H9 (cell line): ENCODE measurements around the gene RTTN. TPM values are rescaled to one million over a fixed set of nuclear protein-coding genes. Genes with fewer than 3 reads are reported as not detected.

Experiments used
- DNase-seq: peaks from one replicate; pipeline ENCODE4 v3.0.0-alpha.2; 2017
- H2AFZ ChIP-seq: one replicate; pipeline ENCODE4 v1.6.1; 2013; ENCODE audit warnings: mild to moderate bottlenecking, low read length, control low read depth, moderate library complexity
- H2AK5ac ChIP-seq: 2 replicates; pipeline ENCODE4 v1.6.1; 2013; ENCODE audit warnings: low read length, control low read depth, mixed read lengths; ENCODE audit not compliant: insufficient read length
- H2BK120ac ChIP-seq: one replicate; pipeline ENCODE4 v1.6.1; 2013; ENCODE audit warnings: low read depth, mild to moderate bottlenecking, low read length, control low read depth, inconsistent platforms; ENCODE audit not compliant: poor library complexity, severe bottlenecking
- H2BK12ac ChIP-seq: 2 replicates; pipeline ENCODE4 v1.6.1; 2013; ENCODE audit warnings: low read length, control low read depth, mixed read lengths, low read depth; ENCODE audit not compliant: insufficient read length
- H2BK15ac ChIP-seq: 2 replicates; pipeline ENCODE4 v1.6.1; 2013; ENCODE audit warnings: low read depth, low read length, control low read depth
- H2BK20ac ChIP-seq: one replicate; pipeline ENCODE4 v1.6.1; 2013; ENCODE audit warnings: low read depth, mild to moderate bottlenecking, low read length, control low read depth, inconsistent platforms; ENCODE audit not compliant: poor library complexity, severe bottlenecking
- H2BK5ac ChIP-seq: 2 replicates; pipeline ENCODE4 v1.6.1; 2013; ENCODE audit warnings: low read length, control low read depth, mixed read lengths; ENCODE audit not compliant: insufficient read length
- H3K14ac ChIP-seq: 2 replicates; pipeline ENCODE4 v1.6.1; 2013; ENCODE audit warnings: low read length, control low read depth; ENCODE audit not compliant: insufficient read depth
- H3K18ac ChIP-seq: 2 replicates; pipeline ENCODE4 v1.6.1; 2013; ENCODE audit warnings: low read depth, mild to moderate bottlenecking, mixed read lengths, low read length, control low read depth; ENCODE audit not compliant: insufficient read length
- H3K23ac ChIP-seq: 2 replicates; pipeline ENCODE4 v1.6.1; 2013; ENCODE audit warnings: low read length, control low read depth, mixed read lengths, low read depth; ENCODE audit not compliant: insufficient read length
- H3K23me2 ChIP-seq: 2 replicates; pipeline ENCODE4 v1.6.1; 2013; ENCODE audit warnings: low read depth, mild to moderate bottlenecking, mixed read lengths, low read length, control low read depth; ENCODE audit not compliant: insufficient read length, poor library complexity, severe bottlenecking
- H3K27ac ChIP-seq: 2 replicates; pipeline ENCODE4 v1.5.1; 2013; ENCODE audit warnings: low read length, control low read depth, mixed read lengths, low read depth; ENCODE audit not compliant: insufficient read length
- H3K27me3 ChIP-seq: 2 replicates; pipeline ENCODE4 v1.6.1; 2013; ENCODE audit warnings: low read length, control low read depth, inconsistent platforms; ENCODE audit not compliant: insufficient read depth
- H3K4ac ChIP-seq: 2 replicates; pipeline ENCODE4 v1.6.1; 2013; ENCODE audit warnings: low read depth, mild to moderate bottlenecking, control low read depth, inconsistent platforms, low read length, moderate library complexity
- H3K4me1 ChIP-seq: 2 replicates; pipeline ENCODE4 v1.6.1; 2013; ENCODE audit warnings: low read length, control low read depth, inconsistent platforms; ENCODE audit not compliant: insufficient read depth
- H3K4me2 ChIP-seq: 2 replicates; pipeline ENCODE4 v1.6.1; 2013; ENCODE audit warnings: low read length, control low read depth, mixed read lengths; ENCODE audit not compliant: insufficient read length, insufficient read depth
- H3K56ac ChIP-seq: 2 replicates; pipeline ENCODE4 v1.6.1; 2013; ENCODE audit warnings: low read depth, mild to moderate bottlenecking, mixed read lengths, low read length, control low read depth; ENCODE audit not compliant: insufficient read length
- H3K79me1 ChIP-seq: 2 replicates; pipeline ENCODE4 v1.6.1; 2013; ENCODE audit warnings: low read depth, mild to moderate bottlenecking, moderate library complexity, low read length, control low read depth, inconsistent platforms; ENCODE audit not compliant: insufficient read depth, poor library complexity, severe bottlenecking
- H3K79me2 ChIP-seq: 2 replicates; pipeline ENCODE4 v1.6.1; 2013; ENCODE audit warnings: low read length, control low read depth, inconsistent platforms; ENCODE audit not compliant: insufficient read depth
- H3K9ac ChIP-seq: 2 replicates; pipeline ENCODE4 v1.6.1; 2013; ENCODE audit warnings: low read length, control low read depth, mixed read lengths; ENCODE audit not compliant: insufficient read length; ENCODE audit errors: extremely low read depth
- H3K9me3 ChIP-seq: one replicate; pipeline ENCODE4 v1.6.1; 2013; ENCODE audit warnings: low read depth, low read length, inconsistent platforms; ENCODE audit not compliant: control insufficient read depth
- H3T11ph ChIP-seq: one replicate; pipeline ENCODE4 v1.6.1; 2013; ENCODE audit warnings: mild to moderate bottlenecking, low read length, control low read depth, inconsistent platforms
- H4K20me1 ChIP-seq: one replicate; pipeline ENCODE4 v1.6.1; 2013; ENCODE audit not compliant: control insufficient read depth, insufficient read length, insufficient read depth
- H4K5ac ChIP-seq: 2 replicates; pipeline ENCODE4 v1.6.1; 2013; ENCODE audit warnings: low read depth, mild to moderate bottlenecking, mixed read lengths, low read length, control low read depth; ENCODE audit not compliant: insufficient read length
- H4K8ac ChIP-seq: replicated peaks from 2 replicates; pipeline ENCODE4 v1.6.1; 2013; ENCODE audit warnings: low read length, control low read depth, mixed read lengths, low read depth; ENCODE audit not compliant: insufficient read length
- H4K91ac ChIP-seq: 2 replicates; pipeline ENCODE4 v1.6.1; 2013; ENCODE audit warnings: low read depth, mild to moderate bottlenecking, moderate library complexity, mixed read lengths, low read length, control low read depth; ENCODE audit not compliant: insufficient read length
- H3K27ac Mint-ChIP-seq, 3 experiments: 2 replicates in 2 of 3; 3 replicates in 1 of 3; pipeline ENCODE4 v1.8.0; 2020 to 2021; ENCODE audit warnings: mixed read lengths in 3 of 3, mild to moderate bottlenecking in 1 of 3, moderate library complexity in 1 of 3
- H3K27me3 Mint-ChIP-seq: 2 replicates; pipeline ENCODE4 v1.8.0; 2021; ENCODE audit warnings: low read depth, mild to moderate bottlenecking, moderate library complexity, mixed read lengths
- H3K36me3 Mint-ChIP-seq, 3 experiments: 2 replicates in 2 of 3; 3 replicates in 1 of 3; pipeline ENCODE4 v1.8.0; 2020 to 2021; ENCODE audit warnings: low read depth in 3 of 3, mixed read lengths in 3 of 3; ENCODE audit not compliant: insufficient read depth in 1 of 3
- H3K4me1 Mint-ChIP-seq, 2 experiments: 2 replicates each; pipeline ENCODE4 v1.8.0; 2020; ENCODE audit warnings: mixed read lengths in 2 of 2
- H3K4me3 Mint-ChIP-seq, 2 experiments: 2 replicates in 1 of 2; 3 replicates in 1 of 2; pipeline ENCODE4 v1.8.0; 2020 to 2021; ENCODE audit warnings: mild to moderate bottlenecking in 2 of 2, mixed read lengths in 2 of 2, moderate library complexity in 1 of 2
- H3K9me3 Mint-ChIP-seq, 2 experiments: 2 replicates in 1 of 2; 3 replicates in 1 of 2; pipeline ENCODE4 v1.8.0; 2020; ENCODE audit warnings: mild to moderate bottlenecking in 2 of 2, mixed read lengths in 2 of 2, moderate library complexity in 1 of 2
- total RNA-seq: library from RNA; stranded (reverse); gene quantifications from 2 replicates; pipeline ENCODE4 v1.2.1, GENCODE V29; 2021
- TF ChIP-seq, protein P1 (sequence below): fragments of 200-600 bp; sonication (generic); conservative IDR thresholded peaks from 3 replicates; pipeline ENCODE4 v1.8.0; 2021; ENCODE audit warnings: antibody characterized with exemption, mild to moderate bottlenecking

Gene RTTN
- total RNA-seq, 1 experiment from 2014 or later, result 17.6 TPM

DNA sequence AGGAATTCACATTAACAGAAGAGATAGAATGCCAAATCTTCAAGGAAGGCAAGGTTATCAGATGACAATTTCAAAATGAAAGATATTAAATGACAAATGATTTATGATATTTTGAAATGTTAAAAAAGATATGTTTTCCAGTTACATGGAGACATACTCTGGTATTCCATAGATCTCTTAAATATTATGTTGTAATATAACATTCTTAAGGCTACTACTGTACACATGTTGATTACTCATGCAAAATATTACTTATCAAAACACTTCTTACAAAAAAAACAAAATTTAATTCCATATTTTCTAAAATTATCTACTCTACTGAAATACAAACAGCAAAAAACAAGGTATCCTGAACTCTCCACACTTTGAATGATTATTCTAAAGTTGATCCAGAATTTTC, 22.9 kb downstream of the RTTN start:
- H3K27ac ChIP-seq, result no peak overlapping the region
- no peak overlapping the region for H3K4me2 ChIP-seq
- no peaks in the 10 kb centered on the region for H3K9me3 ChIP-seq
- H3K23me2 ChIP-seq, result no peaks in the 10 kb centered on the region
- no peak overlapping the region for H2BK20ac ChIP-seq
- H4K8ac ChIP-seq, result no peak overlapping the region
- no peak overlapping the region for H2BK120ac ChIP-seq
- no peaks in the 10 kb centered on the region for H3K79me1 ChIP-seq
- no peak overlapping the region for H3K23ac ChIP-seq
- no peaks in the 10 kb centered on the region for H3K79me2 ChIP-seq
- H4K20me1 ChIP-seq, result no peaks in the 10 kb centered on the region
- no peak overlapping the region for H3K18ac ChIP-seq
- H2AFZ ChIP-seq, result no peak overlapping the region
- no peaks in the 10 kb centered on the region for H3K4me1 Mint-ChIP-seq
- H3K56ac ChIP-seq, result no peak overlapping the region
- H3K27me3 ChIP-seq, result no peaks in the 10 kb centered on the region
- H2AK5ac ChIP-seq, result no peak overlapping the region
- no peak for DNase-seq
- no peak overlapping the region for H3K4me3 Mint-ChIP-seq
- H2BK15ac ChIP-seq, result no peak overlapping the region
- H3K14ac ChIP-seq, result no peak overlapping the region
- TF ChIP-seq, protein P1, sequence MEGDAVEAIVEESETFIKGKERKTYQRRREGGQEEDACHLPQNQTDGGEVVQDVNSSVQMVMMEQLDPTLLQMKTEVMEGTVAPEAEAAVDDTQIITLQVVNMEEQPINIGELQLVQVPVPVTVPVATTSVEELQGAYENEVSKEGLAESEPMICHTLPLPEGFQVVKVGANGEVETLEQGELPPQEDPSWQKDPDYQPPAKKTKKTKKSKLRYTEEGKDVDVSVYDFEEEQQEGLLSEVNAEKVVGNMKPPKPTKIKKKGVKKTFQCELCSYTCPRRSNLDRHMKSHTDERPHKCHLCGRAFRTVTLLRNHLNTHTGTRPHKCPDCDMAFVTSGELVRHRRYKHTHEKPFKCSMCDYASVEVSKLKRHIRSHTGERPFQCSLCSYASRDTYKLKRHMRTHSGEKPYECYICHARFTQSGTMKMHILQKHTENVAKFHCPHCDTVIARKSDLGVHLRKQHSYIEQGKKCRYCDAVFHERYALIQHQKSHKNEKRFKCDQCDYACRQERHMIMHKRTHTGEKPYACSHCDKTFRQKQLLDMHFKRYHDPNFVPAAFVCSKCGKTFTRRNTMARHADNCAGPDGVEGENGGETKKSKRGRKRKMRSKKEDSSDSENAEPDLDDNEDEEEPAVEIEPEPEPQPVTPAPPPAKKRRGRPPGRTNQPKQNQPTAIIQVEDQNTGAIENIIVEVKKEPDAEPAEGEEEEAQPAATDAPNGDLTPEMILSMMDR, result no peak
- no peak overlapping the region for H3T11ph ChIP-seq
- H3K27me3 Mint-ChIP-seq, result no peaks in the 10 kb centered on the region
- H3K4ac ChIP-seq, result no peak overlapping the region
- peaks cover 11 to 29% (median 20%) of the 10 kb centered on the region in 3 experiments; a peak in 6 of 7 replicates for H3K36me3 Mint-ChIP-seq
- no peak overlapping the region for H2BK5ac ChIP-seq
- H3K27ac Mint-ChIP-seq, result no peak overlapping the region
- H3K9me3 Mint-ChIP-seq, result no peaks in the 10 kb centered on the region
- no peak overlapping the region for H2BK12ac ChIP-seq
- H4K5ac ChIP-seq, result no peak overlapping the region
- no peaks in the 10 kb centered on the region for H3K4me1 ChIP-seq
- H3K9ac ChIP-seq, result no peak overlapping the region
- no peak overlapping the region for H4K91ac ChIP-seq
